OCI-LY7 (cell line): Measurements from ENCODE around the gene MYO16.
"Not testable (repeated sequence)": the region's sequence is repeated elsewhere in the genome, so short reads cannot be mapped to it uniquely, and the experiment has no call there.

Experiments
- EZH2phosphoT487 ChIP-seq: fragments of 200-600 bp; sonication (generic); IDR thresholded peaks from 2 replicates; pipeline ENCODE4 v1.6.1; 2018; ENCODE audit warnings: low read depth, borderline replicate concordance, mild to moderate bottlenecking, mixed run types, antibody characterized with exemption, low read length, moderate library complexity, mixed read lengths
- TF ChIP-seq, protein P1 (sequence below): fragments of 200-600 bp; sonication (generic); conservative IDR thresholded peaks from 2 replicates; pipeline ENCODE4 v1.5.1; 2014; ENCODE audit warnings: mild to moderate bottlenecking, antibody characterized with exemption, low read length, moderate library complexity, mixed read lengths

DNA sequence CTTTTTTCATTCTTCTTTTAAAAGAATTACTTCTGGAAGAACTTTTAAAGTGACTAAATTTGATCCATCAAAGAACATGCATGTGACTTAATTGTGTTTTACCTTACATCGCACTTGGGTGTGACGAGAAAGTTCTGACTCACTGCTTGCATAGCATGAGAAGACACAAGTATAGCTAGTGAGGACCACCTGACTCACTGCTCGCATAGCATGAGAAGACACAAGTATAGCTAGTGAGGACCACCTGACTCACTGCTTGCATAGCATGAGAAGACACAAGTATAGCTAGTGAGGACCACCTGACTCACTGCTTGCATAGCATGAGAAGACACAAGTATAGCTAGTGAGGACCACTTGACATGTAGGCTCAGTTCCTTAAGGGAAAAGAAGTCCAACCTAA lies 362.0 kb downstream of the MYO16 start:
- TF ChIP-seq, protein P1, sequence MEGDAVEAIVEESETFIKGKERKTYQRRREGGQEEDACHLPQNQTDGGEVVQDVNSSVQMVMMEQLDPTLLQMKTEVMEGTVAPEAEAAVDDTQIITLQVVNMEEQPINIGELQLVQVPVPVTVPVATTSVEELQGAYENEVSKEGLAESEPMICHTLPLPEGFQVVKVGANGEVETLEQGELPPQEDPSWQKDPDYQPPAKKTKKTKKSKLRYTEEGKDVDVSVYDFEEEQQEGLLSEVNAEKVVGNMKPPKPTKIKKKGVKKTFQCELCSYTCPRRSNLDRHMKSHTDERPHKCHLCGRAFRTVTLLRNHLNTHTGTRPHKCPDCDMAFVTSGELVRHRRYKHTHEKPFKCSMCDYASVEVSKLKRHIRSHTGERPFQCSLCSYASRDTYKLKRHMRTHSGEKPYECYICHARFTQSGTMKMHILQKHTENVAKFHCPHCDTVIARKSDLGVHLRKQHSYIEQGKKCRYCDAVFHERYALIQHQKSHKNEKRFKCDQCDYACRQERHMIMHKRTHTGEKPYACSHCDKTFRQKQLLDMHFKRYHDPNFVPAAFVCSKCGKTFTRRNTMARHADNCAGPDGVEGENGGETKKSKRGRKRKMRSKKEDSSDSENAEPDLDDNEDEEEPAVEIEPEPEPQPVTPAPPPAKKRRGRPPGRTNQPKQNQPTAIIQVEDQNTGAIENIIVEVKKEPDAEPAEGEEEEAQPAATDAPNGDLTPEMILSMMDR, result not testable (repeated sequence)
- TF ChIP-seq EZH2phosphoT487, result not testable (repeated sequence)
